Amniotic epithelial cell (primary cell): ENCODE measurements around the gene MBOAT2.
A peak's percentile ranks its signal among the peaks of the same experiment; 100 is the strongest.
"Not testable (repeated sequence)": the region's sequence is repeated elsewhere in the genome, so short reads cannot be mapped to it uniquely, and the experiment has no call there.

Source experiments
- DNase-seq: peaks from one replicate; pipeline ENCODE4 v3.0.0-alpha.2; 2010; ENCODE audit warnings: low read depth

MBOAT2 gene, protein sequence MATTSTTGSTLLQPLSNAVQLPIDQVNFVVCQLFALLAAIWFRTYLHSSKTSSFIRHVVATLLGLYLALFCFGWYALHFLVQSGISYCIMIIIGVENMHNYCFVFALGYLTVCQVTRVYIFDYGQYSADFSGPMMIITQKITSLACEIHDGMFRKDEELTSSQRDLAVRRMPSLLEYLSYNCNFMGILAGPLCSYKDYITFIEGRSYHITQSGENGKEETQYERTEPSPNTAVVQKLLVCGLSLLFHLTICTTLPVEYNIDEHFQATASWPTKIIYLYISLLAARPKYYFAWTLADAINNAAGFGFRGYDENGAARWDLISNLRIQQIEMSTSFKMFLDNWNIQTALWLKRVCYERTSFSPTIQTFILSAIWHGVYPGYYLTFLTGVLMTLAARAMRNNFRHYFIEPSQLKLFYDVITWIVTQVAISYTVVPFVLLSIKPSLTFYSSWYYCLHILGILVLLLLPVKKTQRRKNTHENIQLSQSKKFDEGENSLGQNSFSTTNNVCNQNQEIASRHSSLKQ

GRCh38 chr2:9003616-9004337 lies at the start of gene MBOAT2:
Gene MBOAT2 (minus strand): TSS chr2:9003684. CDS start chr2:9003614, 70 bp downstream.
- DNase-seq: peak; percentile 85

DNA sequence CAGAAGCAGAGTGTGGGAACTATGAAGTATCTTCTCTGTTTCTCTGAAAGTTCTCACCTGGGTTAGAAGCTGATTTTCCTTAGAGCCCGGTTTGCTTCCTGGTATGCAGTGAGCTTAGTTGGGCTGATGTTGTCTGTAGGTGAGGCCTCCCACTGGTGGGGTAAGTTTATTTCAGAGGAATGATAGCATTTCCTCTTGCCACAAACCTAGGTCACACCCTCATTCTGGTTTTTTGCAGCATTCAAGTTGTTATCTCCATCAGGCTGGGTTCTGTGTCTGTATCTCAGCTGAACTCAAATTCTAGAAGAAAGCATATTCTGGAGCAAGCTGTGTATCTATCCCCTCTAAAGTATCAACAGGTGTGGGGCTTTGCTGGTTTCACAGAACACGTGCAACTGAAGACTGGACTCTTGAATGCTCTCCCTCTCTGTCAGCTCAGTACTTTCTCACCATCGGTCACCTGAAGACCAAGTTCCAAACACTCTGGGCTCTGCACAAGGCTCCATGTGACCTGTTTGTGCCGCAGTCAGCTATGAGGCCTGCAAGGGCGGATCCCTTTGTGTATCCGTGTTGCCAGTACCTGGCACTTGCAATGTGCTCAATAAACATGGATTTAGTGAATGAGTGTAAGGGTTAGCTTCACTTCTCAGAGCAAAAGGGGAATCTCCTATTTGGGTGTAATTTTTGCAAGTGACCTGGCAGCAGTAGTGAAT lies 49.5 kb upstream of the MBOAT2 start:
- DNase-seq: peak; percentile 31

DNA sequence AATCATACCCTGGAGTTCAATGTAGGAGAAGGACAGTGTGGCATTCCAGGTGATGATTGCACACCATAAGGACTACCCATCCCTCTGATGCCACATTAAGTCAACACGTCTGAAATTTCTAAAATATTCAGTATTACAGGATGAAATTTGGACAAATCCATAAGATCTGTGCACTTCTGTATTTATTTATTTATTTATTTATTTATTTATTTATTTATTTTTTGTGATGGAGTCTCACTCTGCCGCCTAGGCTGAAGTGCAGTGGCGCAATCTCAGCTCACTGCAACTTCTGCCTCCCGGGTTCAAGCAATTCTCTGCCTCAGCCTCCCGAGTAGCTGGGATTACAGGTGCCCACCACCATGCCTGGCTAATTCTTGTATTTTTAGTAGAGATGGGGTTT lies 48.0 kb upstream of the MBOAT2 start:
- not testable (repeated sequence) for DNase-seq

DNA sequence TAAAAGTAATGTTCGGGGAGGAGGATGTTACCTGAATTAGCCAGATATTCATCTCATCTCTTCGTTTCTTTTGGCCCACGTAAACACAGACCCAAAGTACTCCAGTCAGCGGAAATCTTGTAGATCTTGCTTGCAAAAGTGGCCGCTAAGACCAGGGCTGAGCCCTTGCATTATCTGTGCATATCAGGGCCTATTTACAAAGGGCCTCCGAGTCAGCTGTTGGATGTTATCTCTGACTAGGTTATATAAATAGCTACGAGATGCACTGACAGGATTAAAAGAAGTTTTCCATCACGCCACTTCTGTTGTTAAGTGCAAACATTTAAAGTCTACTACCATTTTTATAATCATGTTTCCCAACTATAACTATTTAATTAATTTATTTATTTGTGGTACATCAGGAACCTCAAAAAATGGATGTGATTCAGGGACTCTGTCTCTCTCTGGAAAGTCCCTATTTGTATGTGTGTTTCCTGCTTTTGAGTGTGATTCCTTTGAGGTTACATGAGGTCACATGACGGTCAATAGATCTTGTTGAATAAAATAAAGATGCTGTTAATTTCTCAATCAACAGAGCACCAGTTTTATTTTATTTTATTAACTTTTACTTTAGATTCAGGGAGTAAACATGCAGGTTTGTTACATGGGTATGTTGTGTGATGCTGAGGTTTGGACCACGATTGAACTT lies 46.8 kb upstream of the MBOAT2 start:
- DNase-seq: peak; percentile 63

DNA sequence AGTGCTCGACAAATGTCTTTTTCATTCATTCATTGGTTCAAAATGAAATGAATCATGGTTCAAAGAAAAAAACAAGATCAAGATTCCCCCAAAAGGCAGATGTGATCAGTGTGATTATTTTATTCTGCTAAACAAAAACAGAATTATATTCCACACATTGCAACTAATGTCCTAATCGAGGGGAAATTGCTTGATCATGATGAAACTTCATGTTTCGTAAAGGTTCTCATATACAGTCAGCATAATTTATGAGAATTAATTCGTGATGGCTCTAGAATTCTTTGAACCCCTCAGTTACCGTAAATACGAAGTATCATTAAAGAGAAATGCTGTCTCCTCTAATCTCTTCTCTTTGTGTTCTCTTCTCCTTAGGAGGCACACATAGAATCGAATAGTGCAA lies 42.1 kb upstream of the MBOAT2 start:
- no peak for DNase-seq

GRCh38 chr2:9043491-9043890 lies 40.0 kb upstream of the MBOAT2 start:
- not testable (repeated sequence) for DNase-seq

GRCh38 chr2:9037166-9037565 lies 33.7 kb upstream of the MBOAT2 start:
- no peak for DNase-seq

GRCh38 chr2:9033385-9034168 lies 30.1 kb upstream of the MBOAT2 start:
- no peak for DNase-seq

DNA sequence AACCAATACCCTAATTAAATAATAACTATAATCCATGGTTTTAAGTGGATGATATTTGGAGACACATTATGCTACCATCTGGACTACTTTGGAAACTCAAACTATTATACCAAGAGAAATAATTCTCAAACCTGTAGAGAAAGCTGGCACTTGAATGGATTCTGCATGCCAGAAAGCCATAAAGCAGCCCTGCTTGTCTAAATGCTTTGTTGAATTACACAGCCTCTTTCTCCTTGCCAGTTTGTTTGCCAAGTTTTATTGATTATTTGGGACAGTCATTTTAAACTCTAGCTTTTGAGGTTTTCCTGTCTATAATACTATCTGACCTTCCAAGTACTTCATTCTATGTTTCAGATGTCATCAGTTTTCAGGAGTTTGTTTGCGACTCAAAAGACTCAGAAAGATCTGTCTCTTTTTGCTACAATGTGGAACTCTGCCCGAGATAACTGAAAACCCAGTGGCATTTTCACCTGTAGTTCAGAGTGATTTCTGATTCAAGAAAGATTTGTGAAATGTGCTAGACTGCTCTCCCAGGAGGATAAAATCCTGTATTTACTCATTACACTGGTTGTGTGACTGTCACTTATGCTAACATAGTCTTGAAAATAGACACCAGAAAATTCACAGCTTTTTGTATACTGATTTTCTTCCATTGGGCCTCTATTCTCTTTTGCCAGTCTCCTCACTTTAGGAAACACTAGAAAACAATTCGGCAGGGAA lies 29.2 kb upstream of the MBOAT2 start:
- no peak for DNase-seq

- no peak for DNase-seq
Measured at GRCh38 chr2:9032121-9032520, 28.6 kb upstream of the MBOAT2 start.

DNA sequence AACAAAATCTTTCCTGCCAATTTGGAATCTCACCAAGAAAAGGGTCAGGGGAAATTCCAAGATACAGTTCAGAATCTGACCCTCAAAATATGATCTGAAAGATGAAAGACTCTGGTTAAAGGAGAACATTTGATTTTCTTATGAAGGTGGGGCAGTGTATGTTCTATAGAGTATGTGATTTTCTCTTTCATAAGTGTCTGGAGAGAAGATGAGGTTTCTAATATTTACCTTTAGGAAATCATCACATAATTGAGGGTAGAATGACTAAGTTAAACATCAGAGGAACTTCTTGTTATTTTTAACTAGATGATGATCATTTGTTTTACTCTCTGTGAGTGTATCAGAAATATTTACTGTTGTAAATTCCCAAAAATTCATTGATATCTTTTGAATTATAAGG lies 27.8 kb upstream of the MBOAT2 start:
- DNase-seq: no peak

DNA sequence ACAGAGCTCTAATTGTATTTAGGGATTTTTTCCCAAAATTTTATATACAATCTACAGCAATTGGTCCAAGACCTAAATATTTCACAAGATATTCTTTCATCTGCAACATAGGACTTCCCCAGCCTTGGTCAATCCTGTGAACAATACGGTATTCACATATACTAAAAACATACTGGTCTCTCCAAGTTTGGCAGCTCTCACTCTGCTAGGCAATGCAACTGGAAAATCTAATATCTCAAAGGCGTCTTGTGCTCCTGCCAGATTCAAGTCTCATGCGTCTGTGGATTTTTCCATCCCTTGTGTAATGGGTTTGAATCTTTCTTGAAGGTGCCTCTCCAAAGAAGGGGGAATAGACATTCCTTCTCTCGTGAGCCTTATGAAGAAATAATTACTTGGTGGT lies 27.4 kb upstream of the MBOAT2 start:
- DNase-seq: peak; percentile 48

DNA sequence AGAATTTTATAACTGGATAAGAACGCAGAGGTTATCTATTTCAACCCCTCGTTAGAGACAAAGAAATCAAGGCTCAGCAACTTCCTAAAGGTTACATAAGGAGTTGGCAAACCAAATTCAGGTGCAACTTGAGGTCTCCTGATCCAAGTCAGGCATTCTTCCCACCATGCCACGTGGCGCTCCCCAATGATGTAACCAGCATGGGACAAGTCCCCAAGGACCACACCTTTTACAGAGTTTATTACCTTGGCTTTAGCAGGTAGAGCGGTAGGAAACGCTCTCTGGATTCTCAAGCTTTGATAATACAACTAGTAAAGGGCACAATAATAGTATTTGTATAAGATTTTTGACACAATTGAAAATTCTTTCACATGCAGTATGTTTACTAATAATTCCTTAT lies 26.7 kb upstream of the MBOAT2 start:
- no peak for DNase-seq

- DNase-seq: no peak
Measured at GRCh38 chr2:9029721-9030120, 26.2 kb upstream of the MBOAT2 start.

DNA sequence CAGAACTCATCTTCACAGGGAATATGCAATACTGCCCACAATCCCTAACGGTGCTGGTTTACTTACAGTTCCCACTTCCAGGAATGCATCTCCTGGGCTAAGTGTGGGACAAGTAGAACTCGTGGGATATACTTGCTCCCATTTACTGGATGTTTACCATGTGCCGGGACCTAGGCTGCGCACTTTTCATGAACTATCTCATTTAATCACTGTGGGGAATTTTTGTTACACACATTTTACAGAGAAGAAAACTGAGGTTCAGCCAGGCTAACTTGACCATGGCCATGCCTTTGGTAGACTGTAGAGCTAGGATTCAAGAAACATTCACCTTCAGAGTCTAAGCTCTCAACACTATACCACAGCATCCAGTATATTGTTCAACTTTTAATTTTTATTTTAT lies 24.4 kb upstream of the MBOAT2 start:
- no peak for DNase-seq

DNA sequence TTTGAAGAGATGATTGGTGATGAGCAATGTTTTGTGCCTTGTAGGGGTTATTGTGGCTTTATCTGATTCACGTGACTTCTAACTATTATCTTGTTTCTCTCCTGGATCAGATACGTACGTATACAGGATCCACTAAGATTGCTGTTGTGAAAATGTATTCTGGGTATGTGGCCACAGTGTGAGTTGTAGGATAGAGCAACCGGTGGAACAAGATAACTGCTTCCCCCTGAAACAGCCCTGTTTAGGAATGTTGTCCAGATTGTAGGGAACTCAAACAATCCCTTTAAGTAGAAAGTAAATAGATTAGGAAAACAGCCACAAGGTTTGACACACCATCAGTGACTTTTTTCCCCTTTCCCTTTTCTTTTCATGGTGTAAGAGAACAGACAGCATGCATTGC lies 22.3 kb upstream of the MBOAT2 start:
- peak; percentile 41 for DNase-seq

- no peak for DNase-seq
Measured at GRCh38 chr2:9024575-9024974, 21.1 kb upstream of the MBOAT2 start.

DNA sequence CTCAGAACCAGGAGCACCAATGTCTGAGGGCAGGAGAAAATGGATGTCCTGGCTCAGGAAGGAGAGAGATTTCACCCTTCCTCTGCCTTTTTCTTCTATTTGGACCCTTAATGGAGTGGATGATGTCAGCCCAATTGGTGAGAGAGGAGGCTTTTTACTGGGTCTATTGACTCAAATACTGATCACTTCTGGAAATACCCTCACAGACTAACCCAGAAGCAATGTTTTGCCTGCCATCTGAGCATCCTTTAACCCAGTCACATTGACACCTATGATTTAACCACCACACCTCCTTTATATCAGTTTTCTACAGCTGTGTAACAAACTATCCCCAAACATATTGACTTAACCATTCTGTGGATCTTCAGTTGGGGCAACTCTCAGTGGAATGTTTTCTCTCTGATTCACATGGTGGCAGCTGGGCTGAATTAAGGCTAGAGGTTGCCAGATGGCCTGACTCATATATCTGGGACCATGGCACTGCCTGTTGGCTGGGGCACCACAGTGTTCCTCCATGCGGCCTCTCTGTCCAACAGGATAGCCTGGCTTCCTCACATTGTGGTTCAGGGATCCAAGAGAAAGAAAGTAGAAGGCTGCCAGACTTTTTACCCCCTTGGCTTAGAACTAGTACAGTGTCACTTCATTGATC lies 18.2 kb upstream of the MBOAT2 start:
- no peak for DNase-seq

DNA sequence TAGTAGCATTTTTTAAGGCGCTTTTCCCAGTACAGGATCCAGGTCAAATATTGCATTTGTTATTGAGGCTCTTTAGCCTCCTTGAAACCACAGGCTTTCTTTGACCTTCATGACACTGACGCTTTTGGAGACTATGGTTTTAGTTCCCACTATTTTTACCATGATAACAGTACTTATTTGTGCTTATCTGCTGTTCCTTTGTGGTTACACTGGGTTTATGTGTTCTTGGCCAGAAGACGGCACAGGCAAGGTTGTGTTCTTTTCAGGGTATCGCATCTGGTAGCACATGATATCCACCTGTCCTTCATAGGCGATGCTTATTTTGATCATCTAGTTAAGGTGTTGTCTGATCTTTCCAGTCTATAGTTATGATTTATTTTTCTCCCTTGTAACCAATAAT lies 16.8 kb upstream of the MBOAT2 start:
- peak; percentile 83 for DNase-seq

GRCh38 chr2:9018534-9018933 lies 15.1 kb upstream of the MBOAT2 start:
- DNase-seq: no peak
